Fibroblast of gingiva (primary cell): ENCODE measurements around the gene IL31RA.

Experiments used
- DNase-seq: peaks from one replicate; pipeline ENCODE4 v3.0.0-alpha.2; 2011; ENCODE audit warnings: low read depth

The IL31RA gene

GRCh38 chr5:55902696-55903095 is 51.5 kb downstream of the IL31RA start:
- DNase-seq, result no peak

GRCh38 chr5:55903121-55903701 is 52.1 kb downstream of the IL31RA start:
- no peak for DNase-seq

GRCh38 chr5:55904152-55904551 is 53.0 kb downstream of the IL31RA start:
- DNase-seq, result peak; percentile 80

- DNase-seq, result peak; percentile 26
These were observed 54.1 kb downstream of the IL31RA start for GRCh38 chr5:55905251-55905650.

- no peak for DNase-seq
These were observed 56.8 kb downstream of the IL31RA start for GRCh38 chr5:55907927-55908326.

GRCh38 chr5:55908804-55909203 is 57.6 kb downstream of the IL31RA start:
- DNase-seq, result peak; percentile 21

- DNase-seq, result peak; percentile 73
These were observed 60.9 kb downstream of the IL31RA start for GRCh38 chr5:55911784-55912653.

GRCh38 chr5:55913466-55914413 is 62.6 kb downstream of the IL31RA start:
- DNase-seq, result no peak

GRCh38 chr5:55914971-55915370 is 63.8 kb downstream of the IL31RA start:
- no peak for DNase-seq

- DNase-seq, result no peak
These were observed 64.6 kb downstream of the IL31RA start for GRCh38 chr5:55915783-55916182.

GRCh38 chr5:55916986-55917385 is 65.8 kb downstream of the IL31RA start:
- DNase-seq, result no peak

GRCh38 chr5:55917402-55918086 is 66.4 kb downstream of the IL31RA start:
- DNase-seq, result no peak

- DNase-seq, result no peak
These were observed 67.2 kb downstream of the IL31RA start for GRCh38 chr5:55918087-55919035.

GRCh38 chr5:55919625-55920024 is 68.5 kb downstream of the IL31RA start:
- no peak for DNase-seq

GRCh38 chr5:55920784-55921183 is 69.6 kb downstream of the IL31RA start:
- DNase-seq, result no peak

- DNase-seq, result no peak
These were observed 70.5 kb downstream of the IL31RA start for GRCh38 chr5:55921617-55922016.

GRCh38 chr5:55923177-55923771 is 72.1 kb downstream of the IL31RA start:
- DNase-seq, result no peak

GRCh38 chr5:55923865-55924500 is 72.8 kb downstream of the IL31RA start:
- DNase-seq, result no peak

- DNase-seq, result no peak
These were observed 73.6 kb downstream of the IL31RA start for GRCh38 chr5:55924744-55925143.

- no peak for DNase-seq
These were observed 74.0 kb downstream of the IL31RA start for GRCh38 chr5:55925181-55925580.
